Measurements from ENCODE around the gene ERFE.

GRCh38 chr2:238159661-238160205 lies 963 bp downstream of the ERFE start:
- TF ChIP-seq ETS1 (CRISPR knock-in tag; IDR thresholded peaks at IDR 0.05) (no peak), POLR2AphosphoS5 (IDR thresholded peaks at IDR 0.05; ENCODE audit: low read depth, low read length) (no peak), PAWR (CRISPR knock-in tag; IDR thresholded peaks at IDR 0.05; ENCODE audit: borderline replicate concordance) (no peak), JUN (CRISPR knock-in tag; IDR thresholded peaks at IDR 0.05) (no peak), HNRNPUL1 (IDR thresholded peaks at IDR 0.05; ENCODE audit: low read depth, low read length) (no peak), TRIM24 (CRISPR knock-in tag; IDR thresholded peaks at IDR 0.05) (no peak), CTCF (CRISPR knock-in tag; IDR thresholded peaks at IDR 0.05) (no peak), SIN3A (IDR thresholded peaks at IDR 0.05; ENCODE audit: borderline replicate concordance, low read depth, low read length) (no peak), USF2 (IDR thresholded peaks at IDR 0.05; ENCODE audit: low read depth, low read length) (no peak), USF2 (CRISPR knock-in tag; IDR thresholded peaks at IDR 0.05; ENCODE audit: borderline replicate concordance) (no peak), ZNF605 (CRISPR knock-in tag; IDR thresholded peaks at IDR 0.05) (no peak), ZNF549 (CRISPR knock-in tag; IDR thresholded peaks at IDR 0.05) (no peak), POLR2A (IDR thresholded peaks at IDR 0.05; ENCODE audit: insufficient read depth in 1 of 2, low read depth in 2 of 2, low read length in 2 of 2) (no peak), ZNF331 (CRISPR knock-in tag; IDR thresholded peaks at IDR 0.05) (no peak)

Data from HepG2 (cell line).